GM12878 (cell line): ENCODE data around the gene CNGA1. TPM values are rescaled to one million over a fixed set of nuclear protein-coding genes. Genes with fewer than 3 reads are reported as not detected.
A peak's percentile ranks its signal among the peaks of the same experiment; 100 is the strongest.

ENCODE experiments used
- ATAC-seq: fragments of 200-7000 bp; cut with Tn5 transposase; 3 replicates; pipeline ENCODE4 v1.9.1; 2020; ENCODE audit warnings: mild to moderate bottlenecking, moderate library complexity
- BruUV-seq: library from RNA; stranded (reverse); fragments of 400-500 nt; replicated peaks from 2 replicates; lab custom pipeline; 2021; lab: Mats Ljungman, UMichigan
- CTCF ChIA-PET: fragments of 300-600 bp; sonication (Branson Sonifier 250); formaldehyde crosslinking; extraction: SDS; loops from one replicate; lab custom pipeline; 2021; ENCODE audit warnings: inconsistent platforms; lab: Yijun Ruan, JAX
- POLR2A ChIA-PET: fragments of 350-600 bp; formaldehyde crosslinking; extraction: SDS; loops from one replicate; lab custom pipeline; 2021; ENCODE audit warnings: inconsistent platforms; lab: Charles Lee
- RAD21 ChIA-PET: fragments of 300-600 bp; sonication (Branson Sonifier 250); formaldehyde crosslinking; loops from one replicate; lab custom pipeline; 2023; ENCODE audit warnings: antibody characterized with exemption; ENCODE audit not compliant: unreplicated experiment; lab: Charles Lee
- SMC1A ChIA-PET: fragments of 300-600 bp; sonication (Branson Sonifier 250); formaldehyde crosslinking; loops from one replicate; lab custom pipeline; 2023; ENCODE audit not compliant: unreplicated experiment, uncharacterized antibody; lab: Charles Lee
- DNase-seq: peaks from one replicate; pipeline ENCODE4 v3.0.0-alpha.2; 2011; ENCODE audit warnings: low read depth, low spot score
- FAIRE-seq: peaks from 3 replicates; lab custom pipeline; 2011; peaks lifted over from hg19 to GRCh38; lab: Jason Lieb, UNC
- H2AFZ ChIP-seq: 2 replicates; pipeline ENCODE4 v1.6.0; 2011; ENCODE audit warnings: low read depth, low read length, control low read depth; ENCODE audit not compliant: control insufficient read depth
- H3K27ac ChIP-seq: 2 replicates; pipeline ENCODE4 v1.5.1; 2011; ENCODE audit warnings: control low read depth; ENCODE audit not compliant: control insufficient read depth, insufficient read depth
- H3K27me3 ChIP-seq, 2 experiments: replicated peaks in 1 of 2; 2 replicates each; pipeline versions ENCODE4 v1.6.0 to v1.6.1; 2011; ENCODE audit warnings: low read length in 1 of 2; ENCODE audit not compliant: control insufficient read depth in 2 of 2, insufficient read depth in 2 of 2
- H3K36me3 ChIP-seq, 2 experiments: 2 replicates each; pipeline ENCODE4 v1.5.1; 2011; ENCODE audit warnings: low read length in 1 of 2; ENCODE audit not compliant: control insufficient read depth in 2 of 2, insufficient read depth in 2 of 2
- H3K4me1 ChIP-seq: 2 replicates; pipeline ENCODE4 v1.6.1; 2011; ENCODE audit warnings: mild to moderate bottlenecking, low read length, moderate library complexity, mixed read lengths; ENCODE audit not compliant: control insufficient read depth, insufficient read depth
- H3K4me2 ChIP-seq: 2 replicates; pipeline ENCODE4 v1.6.0; 2011; ENCODE audit warnings: control low read depth; ENCODE audit not compliant: control insufficient read depth, insufficient read depth
- H3K4me3 ChIP-seq: fragments of 200-600 bp; sonication (generic); 2 replicates; pipeline ENCODE4 v1.5.1; 2016
- H3K79me2 ChIP-seq: 2 replicates; pipeline ENCODE4 v1.6.0; 2011; ENCODE audit warnings: low read length; ENCODE audit not compliant: control insufficient read depth, insufficient read depth
- H3K9ac ChIP-seq: 2 replicates; pipeline ENCODE4 v1.8.0; 2011; ENCODE audit warnings: low read length, control low read depth, mixed read lengths; ENCODE audit not compliant: control insufficient read depth, insufficient read depth
- H3K9me3 ChIP-seq: replicated peaks from 3 replicates; pipeline ENCODE4 v1.5.1; 2011; ENCODE audit warnings: mild to moderate bottlenecking, low read length; ENCODE audit not compliant: control insufficient read depth, insufficient read depth
- H4K20me1 ChIP-seq: 2 replicates; pipeline ENCODE4 v1.6.0; 2011; ENCODE audit not compliant: control insufficient read depth, insufficient read depth
- ETV6 ChIP-seq, 2 experiments: fragments of 450-650 bp in 1 of 2; IDR thresholded peaks in 1 of 2; conservative IDR thresholded peaks in 1 of 2; 2 replicates each; pipeline ENCODE4 v1.6.1; 2014; ENCODE audit warnings: antibody characterized with exemption in 1 of 2, borderline replicate concordance in 1 of 2, low read depth in 1 of 2, mild to moderate bottlenecking in 1 of 2, moderate library complexity in 1 of 2
- FOXM1 ChIP-seq: IDR thresholded peaks from 2 replicates; pipeline ENCODE4 v1.6.1; 2012; ENCODE audit warnings: low read depth, mild to moderate bottlenecking, inconsistent platforms, low read length, moderate library complexity
- IRF4 ChIP-seq: IDR thresholded peaks from 2 replicates; pipeline ENCODE4 v1.6.1; 2011; ENCODE audit warnings: low read depth, low read length
- MXI1 ChIP-seq: fragments of 150-350 bp; IDR thresholded peaks from 2 replicates; pipeline ENCODE4 v1.6.1; 2011; ENCODE audit warnings: low read depth, mild to moderate bottlenecking, inconsistent platforms, low read length, improper control_type of control experiment
- NR2C2 ChIP-seq: IDR thresholded peaks from 2 replicates; pipeline ENCODE4 v1.6.1; 2011; ENCODE audit warnings: borderline replicate concordance, low read depth; ENCODE audit not compliant: control insufficient read depth, insufficient read length
- SMC3 ChIP-seq: IDR thresholded peaks from 2 replicates; pipeline ENCODE4 v1.6.1; 2011; ENCODE audit warnings: low read length, improper control_type of control experiment, borderline replicate concordance
- YBX1 ChIP-seq: fragments of 450-650 bp; IDR thresholded peaks from 2 replicates; pipeline ENCODE4 v1.6.1; 2016; ENCODE audit warnings: antibody characterized with exemption
- ZNF384 ChIP-seq: IDR thresholded peaks from 2 replicates; pipeline ENCODE4 v1.6.1; 2012; ENCODE audit warnings: low read depth, mild to moderate bottlenecking, low read length, improper control_type of control experiment, borderline replicate concordance
- WGBS: methylation state at CpG from one replicate; pipeline ENCODE4 v1.1.6; 2016; ENCODE audit warnings: low lambda C conversion rate; ENCODE audit not compliant: insufficient replicate concordance, insufficient coverage; ENCODE audit errors: missing lambda C conversion rate; 5-methylcytosine and 5-hydroxymethylcytosine counted together
- in situ Hi-C: fragments of 300-500 bp; cut with MboI; formaldehyde crosslinking; loops from 9 replicates; pipeline ENCODE4 v1.14.3; 2018; ENCODE audit warnings: mixed read lengths
- intact Hi-C: fragments of 100-400 bp; cut with micrococcal nuclease; formaldehyde crosslinking; loops from one replicate; pipeline ENCODE4 v1.14.2; 2022; ENCODE audit not compliant: unreplicated experiment
- polyA plus RNA-seq, 11 experiments: library from polyadenylated mRNA; depleted of rRNA in 4 of 11; unstranded in 6 of 11; stranded (reverse) in 5 of 11; fragments of >200 nt; fragmentation: Nextera tagmentation in 4 of 11; fragmentation: Illumina TruSeq in 1 of 11; extraction: Ambion mirVana in 4 of 11; extraction: Trizol in 1 of 11; gene quantifications; 1 replicate in 1 of 11; 2 replicates in 10 of 11; pipeline versions ENCODE4 v1.2.1 to v1.2.3, GENCODE V29; 2011 to 2016; ENCODE audit warnings: inconsistent platforms in 2 of 11, missing spikeins in 2 of 11, low read depth in 1 of 11
- total RNA-seq, 4 experiments: library from RNA; depleted of rRNA in 3 of 4; stranded (reverse); fragments of >200 nt in 3 of 4; fragmentation: Illumina TruSeq in 1 of 4; extraction: Trizol in 1 of 4; gene quantifications; 2 replicates each; pipeline versions ENCODE4 v1.2.1 to v1.2.3, GENCODE V29; 2013 to 2021
- TF ChIP-seq, protein P1 (sequence below): IDR thresholded peaks from 2 replicates; pipeline ENCODE4 v1.6.1; 2012; ENCODE audit warnings: mild to moderate bottlenecking, low read depth, low read length
- TF ChIP-seq, protein P2 (sequence below): fragments of 150-350 bp; IDR thresholded peaks from 2 replicates; pipeline ENCODE4 v1.6.1; 2016; ENCODE audit warnings: low read depth, low read length
- TF ChIP-seq, protein P3 (sequence below): IDR thresholded peaks from 2 replicates; pipeline ENCODE4 v1.6.1; 2011; ENCODE audit warnings: low read depth, mild to moderate bottlenecking, low read length, moderate library complexity, borderline replicate concordance; ENCODE audit errors: extremely low read depth
- TF ChIP-seq, protein P4 (sequence below): fragments of 450-650 bp; formaldehyde crosslinking; IDR thresholded peaks from 2 replicates; pipeline ENCODE4 v1.4.0; 2022; ENCODE audit warnings: mild to moderate bottlenecking, moderate library complexity

The CNGA1 gene
- total and polyA plus RNA-seq, 10 of the 15 experiments (the other 5 are each of a cell fraction or from before 2014, with no cell fraction given): 0.38 to 14.2 (median 5.1) TPM

DNA sequence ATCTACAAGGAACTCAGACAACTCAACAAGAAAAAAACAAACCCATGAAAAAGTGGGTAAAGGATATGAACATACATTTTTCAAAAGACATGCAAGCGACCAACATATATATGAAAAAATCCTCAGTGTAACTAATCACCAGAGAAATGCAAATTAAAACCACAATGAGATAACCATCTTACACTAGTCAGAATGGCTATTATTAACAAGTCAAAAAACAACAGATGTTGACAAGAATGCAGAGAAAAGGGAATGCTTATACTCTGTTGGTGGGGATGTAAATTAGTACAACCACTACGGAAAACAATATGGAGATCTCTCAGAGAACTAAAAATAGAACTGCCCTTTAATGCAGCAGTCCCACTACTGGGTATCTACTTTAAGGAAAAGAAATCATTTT, 12.2 kb upstream of the CNGA1 start:
- no TSS peak for BruUV-seq
- H3K27me3 ChIP-seq: no peaks in the 10 kb centered on the region
- in situ Hi-C loops (no loop called here), intact Hi-C loops (no loop called here)
- H3K36me3 ChIP-seq: no peaks in the 10 kb centered on the region
- no peak overlapping the region for H3K4me3 ChIP-seq
- no peaks in the 10 kb centered on the region for H4K20me1 ChIP-seq
- no peak for DNase-seq
- H3K79me2 ChIP-seq: no peaks in the 10 kb centered on the region
- peak; percentile 41 for FAIRE-seq
- peaks cover 37% of the 10 kb centered on the region for H3K4me1 ChIP-seq
- ChIA-PET CTCF (interaction anchor here (1.5 to 1.7 kb wide), 3 partner anchors 12 to 81 kb away, joined by 4 to 6 read pairs (median 5); no protein-coding TSS in a partner anchor), POLR2A (interaction anchor here (1.1 kb wide), 1 partner anchor 21 kb away, joined by 3 read pairs; no protein-coding TSS in a partner anchor), RAD21 (interaction anchor here (1.1 to 1.6 kb wide), 3 partner anchors 10 to 27 kb away, joined by 3 to 5 read pairs (median 3); no protein-coding TSS in a partner anchor), SMC1A (interaction anchor here (1.1 to 11.8 kb wide), 4 partner anchors 9 to 57 kb away, joined by 3 to 268 read pairs (median 9); no protein-coding TSS in a partner anchor)
- no peaks in the 10 kb centered on the region; the same call in 2 of the 3 replicates for H3K9me3 ChIP-seq
- peak; percentile 82 for ATAC-seq
- H3K27ac ChIP-seq: 0 out of 2 replicates have a peak overlapping the region, but pooled peaks have one; percentile 45
- H2AFZ ChIP-seq: no peak overlapping the region
- WGBS: 2% methylated on average over 2 of the region's 2 CpGs
- H3K4me2 ChIP-seq: peak overlapping the region; percentile 41; the same call in 1 of the 2 replicates
- H3K9ac ChIP-seq: no peak overlapping the region
- TF ChIP-seq, protein P1, sequence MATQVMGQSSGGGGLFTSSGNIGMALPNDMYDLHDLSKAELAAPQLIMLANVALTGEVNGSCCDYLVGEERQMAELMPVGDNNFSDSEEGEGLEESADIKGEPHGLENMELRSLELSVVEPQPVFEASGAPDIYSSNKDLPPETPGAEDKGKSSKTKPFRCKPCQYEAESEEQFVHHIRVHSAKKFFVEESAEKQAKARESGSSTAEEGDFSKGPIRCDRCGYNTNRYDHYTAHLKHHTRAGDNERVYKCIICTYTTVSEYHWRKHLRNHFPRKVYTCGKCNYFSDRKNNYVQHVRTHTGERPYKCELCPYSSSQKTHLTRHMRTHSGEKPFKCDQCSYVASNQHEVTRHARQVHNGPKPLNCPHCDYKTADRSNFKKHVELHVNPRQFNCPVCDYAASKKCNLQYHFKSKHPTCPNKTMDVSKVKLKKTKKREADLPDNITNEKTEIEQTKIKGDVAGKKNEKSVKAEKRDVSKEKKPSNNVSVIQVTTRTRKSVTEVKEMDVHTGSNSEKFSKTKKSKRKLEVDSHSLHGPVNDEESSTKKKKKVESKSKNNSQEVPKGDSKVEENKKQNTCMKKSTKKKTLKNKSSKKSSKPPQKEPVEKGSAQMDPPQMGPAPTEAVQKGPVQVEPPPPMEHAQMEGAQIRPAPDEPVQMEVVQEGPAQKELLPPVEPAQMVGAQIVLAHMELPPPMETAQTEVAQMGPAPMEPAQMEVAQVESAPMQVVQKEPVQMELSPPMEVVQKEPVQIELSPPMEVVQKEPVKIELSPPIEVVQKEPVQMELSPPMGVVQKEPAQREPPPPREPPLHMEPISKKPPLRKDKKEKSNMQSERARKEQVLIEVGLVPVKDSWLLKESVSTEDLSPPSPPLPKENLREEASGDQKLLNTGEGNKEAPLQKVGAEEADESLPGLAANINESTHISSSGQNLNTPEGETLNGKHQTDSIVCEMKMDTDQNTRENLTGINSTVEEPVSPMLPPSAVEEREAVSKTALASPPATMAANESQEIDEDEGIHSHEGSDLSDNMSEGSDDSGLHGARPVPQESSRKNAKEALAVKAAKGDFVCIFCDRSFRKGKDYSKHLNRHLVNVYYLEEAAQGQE: no peak
- TF ChIP-seq NR2C2 (no peak), FOXM1 (no peak; the same call in 1 of the 2 replicates), ZNF384 (no peak), MXI1 (no peak), YBX1 (no peak), IRF4 (no peak), ETV6 (conservative IDR thresholded peaks at IDR 0.05 in 1 of 2, IDR thresholded peaks at IDR 0.05 in 1 of 2; ENCODE audit: borderline replicate concordance in 1 of 2, low read depth in 1 of 2) (no peak; a peak in 1 of 4 replicates), SMC3 (no peak)
- TF ChIP-seq, protein P2, sequence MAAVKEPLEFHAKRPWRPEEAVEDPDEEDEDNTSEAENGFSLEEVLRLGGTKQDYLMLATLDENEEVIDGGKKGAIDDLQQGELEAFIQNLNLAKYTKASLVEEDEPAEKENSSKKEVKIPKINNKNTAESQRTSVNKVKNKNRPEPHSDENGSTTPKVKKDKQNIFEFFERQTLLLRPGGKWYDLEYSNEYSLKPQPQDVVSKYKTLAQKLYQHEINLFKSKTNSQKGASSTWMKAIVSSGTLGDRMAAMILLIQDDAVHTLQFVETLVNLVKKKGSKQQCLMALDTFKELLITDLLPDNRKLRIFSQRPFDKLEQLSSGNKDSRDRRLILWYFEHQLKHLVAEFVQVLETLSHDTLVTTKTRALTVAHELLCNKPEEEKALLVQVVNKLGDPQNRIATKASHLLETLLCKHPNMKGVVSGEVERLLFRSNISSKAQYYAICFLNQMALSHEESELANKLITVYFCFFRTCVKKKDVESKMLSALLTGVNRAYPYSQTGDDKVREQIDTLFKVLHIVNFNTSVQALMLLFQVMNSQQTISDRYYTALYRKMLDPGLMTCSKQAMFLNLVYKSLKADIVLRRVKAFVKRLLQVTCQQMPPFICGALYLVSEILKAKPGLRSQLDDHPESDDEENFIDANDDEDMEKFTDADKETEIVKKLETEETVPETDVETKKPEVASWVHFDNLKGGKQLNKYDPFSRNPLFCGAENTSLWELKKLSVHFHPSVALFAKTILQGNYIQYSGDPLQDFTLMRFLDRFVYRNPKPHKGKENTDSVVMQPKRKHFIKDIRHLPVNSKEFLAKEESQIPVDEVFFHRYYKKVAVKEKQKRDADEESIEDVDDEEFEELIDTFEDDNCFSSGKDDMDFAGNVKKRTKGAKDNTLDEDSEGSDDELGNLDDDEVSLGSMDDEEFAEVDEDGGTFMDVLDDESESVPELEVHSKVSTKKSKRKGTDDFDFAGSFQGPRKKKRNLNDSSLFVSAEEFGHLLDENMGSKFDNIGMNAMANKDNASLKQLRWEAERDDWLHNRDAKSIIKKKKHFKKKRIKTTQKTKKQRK: no peak
- TF ChIP-seq, protein P3, sequence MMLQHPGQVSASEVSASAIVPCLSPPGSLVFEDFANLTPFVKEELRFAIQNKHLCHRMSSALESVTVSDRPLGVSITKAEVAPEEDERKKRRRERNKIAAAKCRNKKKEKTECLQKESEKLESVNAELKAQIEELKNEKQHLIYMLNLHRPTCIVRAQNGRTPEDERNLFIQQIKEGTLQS: no peak
- TF ChIP-seq, protein P4, sequence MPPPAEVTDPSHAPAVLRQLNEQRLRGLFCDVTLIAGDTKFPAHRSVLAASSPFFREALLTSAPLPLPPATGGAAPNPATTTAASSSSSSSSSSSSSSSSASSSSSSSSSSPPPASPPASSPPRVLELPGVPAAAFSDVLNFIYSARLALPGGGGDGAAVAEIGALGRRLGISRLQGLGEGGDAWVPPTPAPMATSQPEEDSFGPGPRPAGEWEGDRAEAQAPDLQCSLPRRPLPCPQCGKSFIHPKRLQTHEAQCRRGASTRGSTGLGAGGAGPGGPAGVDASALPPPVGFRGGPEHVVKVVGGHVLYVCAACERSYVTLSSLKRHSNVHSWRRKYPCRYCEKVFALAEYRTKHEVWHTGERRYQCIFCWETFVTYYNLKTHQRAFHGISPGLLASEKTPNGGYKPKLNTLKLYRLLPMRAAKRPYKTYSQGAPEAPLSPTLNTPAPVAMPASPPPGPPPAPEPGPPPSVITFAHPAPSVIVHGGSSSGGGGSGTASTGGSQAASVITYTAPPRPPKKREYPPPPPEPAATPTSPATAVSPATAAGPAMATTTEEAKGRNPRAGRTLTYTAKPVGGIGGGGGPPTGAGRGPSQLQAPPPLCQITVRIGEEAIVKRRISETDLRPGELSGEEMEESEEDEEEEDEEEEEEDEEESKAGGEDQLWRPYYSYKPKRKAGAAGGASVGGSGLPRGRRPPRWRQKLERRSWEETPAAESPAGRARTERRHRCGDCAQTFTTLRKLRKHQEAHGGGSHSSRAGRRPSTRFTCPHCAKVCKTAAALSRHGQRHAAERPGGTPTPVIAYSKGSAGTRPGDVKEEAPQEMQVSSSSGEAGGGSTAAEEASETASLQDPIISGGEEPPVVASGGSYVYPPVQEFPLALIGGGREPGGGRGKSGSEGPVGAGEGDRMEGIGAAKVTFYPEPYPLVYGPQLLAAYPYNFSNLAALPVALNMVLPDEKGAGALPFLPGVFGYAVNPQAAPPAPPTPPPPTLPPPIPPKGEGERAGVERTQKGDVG (CRISPR knock-in tag): no peak
